Measurements from ENCODE around the gene EPC2. TPM values are rescaled to one million over a fixed set of nuclear protein-coding genes. Genes with fewer than 3 reads are reported as not detected.

EPC2 gene
- total and polyA plus RNA-seq, 2 donors (not counting 1 experiment from before 2014, with no cell fraction given), result 18.0 to 72.3 TPM

- H3K9ac ChIP-seq (ENCODE audit: low read length), result no peak overlapping the region
- no peak overlapping the region for H3K27ac ChIP-seq (ENCODE audit: low read length in 2 of 2)
- POLR2A ChIA-PET, result no interaction called here
- no peaks in the 10 kb centered on the region for H3K4me1 ChIP-seq (ENCODE audit: control insufficient read depth in 2 of 2, insufficient read depth in 2 of 2, low read length in 2 of 2)
- H3K27ac Mint-ChIP-seq, result no peak overlapping the region
- no peaks in the 10 kb centered on the region for H3K27me3 Mint-ChIP-seq
- TF ChIP-seq CTCF (IDR thresholded peaks at IDR 0.05) (no peak), EZH2 (IDR thresholded peaks at IDR 0.05; ENCODE audit: borderline replicate concordance, insufficient read depth, low read depth, low read length, poor library complexity, severe bottlenecking) (no peak)
- DNase-seq, result no peak
- no peak overlapping the region for H2AFZ ChIP-seq (ENCODE audit: insufficient read depth, low read depth, low read length, poor library complexity, severe bottlenecking)
- 95% methylated on average over 3 of the region's 3 CpGs for WGBS (ENCODE audit: insufficient coverage)
- CTCF ChIA-PET, result interaction anchor here (1.3 kb wide), 1 partner anchor 14 kb away, joined by 3 read pairs; no protein-coding TSS in a partner anchor
- H3K4me1 Mint-ChIP-seq, result peaks cover 3% of the 10 kb centered on the region
- intact Hi-C loops (cut with micrococcal nuclease), result no loop called here
- H3K9me3 Mint-ChIP-seq (ENCODE audit: insufficient read depth), result no peaks in the 10 kb centered on the region
- H3K4me3 ChIP-seq (ENCODE audit: control extremely low read depth in 1 of 5, extremely low read depth in 1 of 5, insufficient read depth in 1 of 5, low read depth in 2 of 5, low read length in 4 of 5), result no peak overlapping the region
- no peak for ATAC-seq (ENCODE audit: low read depth)
- no peaks in the 10 kb centered on the region for H3K9me3 ChIP-seq (ENCODE audit: control extremely low read depth in 1 of 3, control insufficient read depth in 2 of 3, insufficient read depth in 1 of 3, low read length in 2 of 3)
- H3K79me2 ChIP-seq (ENCODE audit: control insufficient read depth, insufficient read depth, low read length), result peaks cover 32% of the 10 kb centered on the region
- peaks cover 1 to 2% of the 10 kb centered on the region in 2 experiments for H3K36me3 ChIP-seq (replicated peaks in 1 of 2; ENCODE audit: control extremely low read depth in 1 of 2, control insufficient read depth in 1 of 2, extremely low read depth in 1 of 2, insufficient read depth in 2 of 2, low read length in 1 of 2)
- peaks cover 25% of the 10 kb centered on the region for H4K20me1 ChIP-seq (ENCODE audit: control insufficient read depth, insufficient read depth, low read length, poor library complexity, severe bottlenecking)
- no peak overlapping the region for H3K4me2 ChIP-seq (replicated peaks; ENCODE audit: low read depth, low read length, poor library complexity, severe bottlenecking)
- H3K4me3 Mint-ChIP-seq, result no peak overlapping the region
- H3K27me3 ChIP-seq (replicated peaks in 1 of 4; ENCODE audit: control extremely low read depth in 1 of 4, control insufficient read depth in 3 of 4, insufficient read depth in 4 of 4, low read length in 3 of 4), result no peaks in the 10 kb centered on the region
Observed at GRCh38 chr2:148752977-148753376, 108.4 kb downstream of the EPC2 start.

GRCh38 chr2:148754864-148755263 lies 110.3 kb downstream of the EPC2 start:
- DNase-seq (no peak), ATAC-seq (ENCODE audit: low read depth) (no peak)
- no peak overlapping the region for H3K9ac ChIP-seq (ENCODE audit: low read length)
- no peaks in the 10 kb centered on the region for H3K9me3 Mint-ChIP-seq (ENCODE audit: insufficient read depth)
- H3K36me3 ChIP-seq (replicated peaks in 1 of 2; ENCODE audit: control extremely low read depth in 1 of 2, control insufficient read depth in 1 of 2, extremely low read depth in 1 of 2, insufficient read depth in 2 of 2, low read length in 1 of 2), result peaks cover 1 to 2% of the 10 kb centered on the region in 2 experiments
- no peak overlapping the region for H3K4me3 ChIP-seq (ENCODE audit: control extremely low read depth in 1 of 5, extremely low read depth in 1 of 5, insufficient read depth in 1 of 5, low read depth in 2 of 5, low read length in 4 of 5)
- no peak overlapping the region for H3K27ac Mint-ChIP-seq
- POLR2A ChIA-PET, result no interaction called here
- peaks cover 20% of the 10 kb centered on the region for H3K79me2 ChIP-seq (ENCODE audit: control insufficient read depth, insufficient read depth, low read length)
- H4K20me1 ChIP-seq (ENCODE audit: control insufficient read depth, insufficient read depth, low read length, poor library complexity, severe bottlenecking), result peaks cover 11% of the 10 kb centered on the region
- no peaks in the 10 kb centered on the region for H3K4me1 ChIP-seq (ENCODE audit: control insufficient read depth in 2 of 2, insufficient read depth in 2 of 2, low read length in 2 of 2)
- H3K27me3 Mint-ChIP-seq, result no peaks in the 10 kb centered on the region
- TF ChIP-seq CTCF (IDR thresholded peaks at IDR 0.05), result no peak
- TF ChIP-seq EZH2 (IDR thresholded peaks at IDR 0.05; ENCODE audit: borderline replicate concordance, insufficient read depth, low read depth, low read length, poor library complexity, severe bottlenecking), result no peak
- H3K27ac ChIP-seq (ENCODE audit: low read length in 2 of 2), result no peak overlapping the region
- H2AFZ ChIP-seq (ENCODE audit: insufficient read depth, low read depth, low read length, poor library complexity, severe bottlenecking), result no peak overlapping the region
- H3K9me3 ChIP-seq (ENCODE audit: control extremely low read depth in 1 of 3, control insufficient read depth in 2 of 3, insufficient read depth in 1 of 3, low read length in 2 of 3), result no peaks in the 10 kb centered on the region
- CTCF ChIA-PET, result interaction anchor here (0.9 to 1.5 kb wide), 2 partner anchors 15 to 17 kb away, joined by 3 to 4 read pairs; no protein-coding TSS in a partner anchor
- intact Hi-C loops (cut with micrococcal nuclease), result loop anchor here (2.0 kb wide), 1 partner anchor 14 kb away; no protein-coding TSS in a partner anchor
- no CpG with 5 or more reads among the region's 1 CpG for WGBS (ENCODE audit: insufficient coverage)
- no peaks in the 10 kb centered on the region for H3K27me3 ChIP-seq (replicated peaks in 1 of 4; ENCODE audit: control extremely low read depth in 1 of 4, control insufficient read depth in 3 of 4, insufficient read depth in 4 of 4, low read length in 3 of 4)
- H3K4me1 Mint-ChIP-seq, result no peaks in the 10 kb centered on the region
- H3K4me3 Mint-ChIP-seq, result no peak overlapping the region
- no peak overlapping the region for H3K4me2 ChIP-seq (replicated peaks; ENCODE audit: low read depth, low read length, poor library complexity, severe bottlenecking)
